Posterior cingulate gyrus (tissue), 11 donors: ENCODE measurements around the gene TTC7B.
"Not testable (repeated sequence)": the region's sequence is repeated elsewhere in the genome, so short reads cannot be mapped to it uniquely, and the experiment has no call there.

Experiments used
- DNase-seq, 10 donors: peaks; one replicate each; pipeline versions ENCODE4 v3.0.0 to v3.0.0-alpha.2; 2020 to 2021; ENCODE audit warnings: mixed read lengths in 3 of 10
- intact Hi-C: fragments of 100-400 bp; cut with DNase I; formaldehyde crosslinking; loops from one replicate; pipeline ENCODE4 v1.15.1; 2023

TTC7B gene

GRCh38 chr14:90815822-90816662 lies at the start of gene TTC7B:
TTC7B (minus strand) TSS chr14:90816430; CDS start chr14:90816295, 135 bp downstream.
- peak in 4 of 10 donors; percentile 24 to 67 (median 47) for DNase-seq
- intact Hi-C loops = loop anchor here (5.0 kb wide), 1 partner anchor 59 kb away; no protein-coding TSS in a partner anchor

- intact Hi-C loops = no loop called here
- DNase-seq = no peak
Observed at GRCh38 chr14:90864741-90865140, 48.5 kb upstream of the TTC7B start.

- no peak for DNase-seq
- intact Hi-C loops = no loop called here
Observed at GRCh38 chr14:90858511-90858910, 42.3 kb upstream of the TTC7B start.

GRCh38 chr14:90857866-90858265 lies 41.6 kb upstream of the TTC7B start:
- intact Hi-C loops = no loop called here
- no peak for DNase-seq

GRCh38 chr14:90856115-90856514 lies 39.9 kb upstream of the TTC7B start:
- intact Hi-C loops, DNase-seq: not testable (repeated sequence)

- no peak for DNase-seq
- intact Hi-C loops = no loop called here
Observed at GRCh38 chr14:90853116-90853515, 36.9 kb upstream of the TTC7B start.

GRCh38 chr14:90851327-90852036 lies 35.3 kb upstream of the TTC7B start:
- intact Hi-C loops = no loop called here
- no peak for DNase-seq

- intact Hi-C loops = no loop called here
Observed at GRCh38 chr14:90850487-90850886, 34.3 kb upstream of the TTC7B start.

GRCh38 chr14:90849787-90850444 lies 33.7 kb upstream of the TTC7B start:
- intact Hi-C loops = no loop called here
- no peak for DNase-seq

More at GRCh38 chr14:90850487-90850886, 34.3 kb upstream of the TTC7B start:
- DNase-seq = no peak

GRCh38 chr14:90848944-90849731 lies 32.9 kb upstream of the TTC7B start:
- no peak for DNase-seq
- intact Hi-C loops = no loop called here

- no peak for DNase-seq
- intact Hi-C loops = no loop called here
Observed at GRCh38 chr14:90846511-90846910, 30.3 kb upstream of the TTC7B start.

GRCh38 chr14:90844321-90844720 lies 28.1 kb upstream of the TTC7B start:
- intact Hi-C loops = no loop called here

GRCh38 chr14:90842726-90843125 lies 26.5 kb upstream of the TTC7B start:
- peak in 8 of 10 donors; percentile 41 to 93 (median 60) for DNase-seq
- intact Hi-C loops = no loop called here

More at GRCh38 chr14:90844321-90844720, 28.1 kb upstream of the TTC7B start:
- DNase-seq = no peak

GRCh38 chr14:90840667-90841066 lies 24.4 kb upstream of the TTC7B start:
- DNase-seq, intact Hi-C loops: not testable (repeated sequence)

GRCh38 chr14:90839889-90840266 lies 23.6 kb upstream of the TTC7B start:
- intact Hi-C loops = no loop called here
- no peak for DNase-seq

- intact Hi-C loops = no loop called here
- peak in 2 of 10 donors; percentile 6 to 62 for DNase-seq
Observed at GRCh38 chr14:90839024-90839888, 23.0 kb upstream of the TTC7B start.

- intact Hi-C loops, DNase-seq: not testable (repeated sequence)
Observed at GRCh38 chr14:90838531-90838930, 22.3 kb upstream of the TTC7B start.

GRCh38 chr14:90837355-90837754 lies 21.1 kb upstream of the TTC7B start:
- intact Hi-C loops = no loop called here
- peak in 1 of 10 donors; percentile 10 for DNase-seq

GRCh38 chr14:90836692-90837063 lies 20.4 kb upstream of the TTC7B start:
- peak in 2 of 10 donors; percentile 1 to 23 for DNase-seq

More at GRCh38 chr14:90836692-90837063, 20.4 kb upstream of the TTC7B start:
- intact Hi-C loops = no loop called here
